Astrocyte of the spinal cord (primary cell): Measurements from ENCODE around the gene FRAS1.
A peak's percentile ranks its signal among the peaks of the same experiment; 100 is the strongest.
"Not testable (repeated sequence)": the region's sequence is repeated elsewhere in the genome, so short reads cannot be mapped to it uniquely, and the experiment has no call there.

Experiments used
- DNase-seq: peaks from one replicate; pipeline ENCODE4 v3.0.0; 2011; ENCODE audit warnings: low read depth, low spot score
- H3K4me3 ChIP-seq: 2 replicates; pipeline ENCODE4 v1.5.1; 2011; ENCODE audit warnings: low read depth, mild to moderate bottlenecking, low read length, moderate library complexity
- in situ Hi-C: cut with HindIII; loops from 2 replicates; pipeline ENCODE4 v1.10.0; 2017; ENCODE audit warnings: low sequenced_read_pairs
- TF ChIP-seq, protein P1 (sequence below): IDR thresholded peaks from 2 replicates; pipeline ENCODE4 v1.5.1; 2012; ENCODE audit warnings: low read depth, mild to moderate bottlenecking, low read length, inconsistent platforms

Gene FRAS1

DNA sequence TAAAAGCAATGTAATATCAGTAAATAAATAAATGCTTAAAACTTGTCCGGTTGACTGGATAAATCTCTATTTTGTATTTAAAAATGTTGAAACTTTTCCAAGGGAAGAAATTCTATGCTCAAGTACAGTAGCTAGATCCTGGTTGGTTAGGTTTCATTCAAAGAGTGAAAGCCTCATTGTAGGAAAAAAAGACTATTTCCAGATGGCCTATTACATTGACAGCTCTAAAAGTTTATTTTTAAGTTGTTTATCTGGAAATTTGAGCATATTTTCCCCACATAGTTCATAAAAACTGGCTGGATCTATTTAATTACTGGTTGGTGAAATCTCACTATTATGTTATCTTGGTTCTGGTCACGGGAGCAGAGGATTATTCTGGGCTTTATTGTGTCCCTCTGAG, 38.0 kb downstream of the FRAS1 start:
- in situ Hi-C loops, result no loop called here
- H3K4me3 ChIP-seq, result no peak overlapping the region
- TF ChIP-seq, protein P1, sequence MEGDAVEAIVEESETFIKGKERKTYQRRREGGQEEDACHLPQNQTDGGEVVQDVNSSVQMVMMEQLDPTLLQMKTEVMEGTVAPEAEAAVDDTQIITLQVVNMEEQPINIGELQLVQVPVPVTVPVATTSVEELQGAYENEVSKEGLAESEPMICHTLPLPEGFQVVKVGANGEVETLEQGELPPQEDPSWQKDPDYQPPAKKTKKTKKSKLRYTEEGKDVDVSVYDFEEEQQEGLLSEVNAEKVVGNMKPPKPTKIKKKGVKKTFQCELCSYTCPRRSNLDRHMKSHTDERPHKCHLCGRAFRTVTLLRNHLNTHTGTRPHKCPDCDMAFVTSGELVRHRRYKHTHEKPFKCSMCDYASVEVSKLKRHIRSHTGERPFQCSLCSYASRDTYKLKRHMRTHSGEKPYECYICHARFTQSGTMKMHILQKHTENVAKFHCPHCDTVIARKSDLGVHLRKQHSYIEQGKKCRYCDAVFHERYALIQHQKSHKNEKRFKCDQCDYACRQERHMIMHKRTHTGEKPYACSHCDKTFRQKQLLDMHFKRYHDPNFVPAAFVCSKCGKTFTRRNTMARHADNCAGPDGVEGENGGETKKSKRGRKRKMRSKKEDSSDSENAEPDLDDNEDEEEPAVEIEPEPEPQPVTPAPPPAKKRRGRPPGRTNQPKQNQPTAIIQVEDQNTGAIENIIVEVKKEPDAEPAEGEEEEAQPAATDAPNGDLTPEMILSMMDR, result no peak
- no peak for DNase-seq

DNA sequence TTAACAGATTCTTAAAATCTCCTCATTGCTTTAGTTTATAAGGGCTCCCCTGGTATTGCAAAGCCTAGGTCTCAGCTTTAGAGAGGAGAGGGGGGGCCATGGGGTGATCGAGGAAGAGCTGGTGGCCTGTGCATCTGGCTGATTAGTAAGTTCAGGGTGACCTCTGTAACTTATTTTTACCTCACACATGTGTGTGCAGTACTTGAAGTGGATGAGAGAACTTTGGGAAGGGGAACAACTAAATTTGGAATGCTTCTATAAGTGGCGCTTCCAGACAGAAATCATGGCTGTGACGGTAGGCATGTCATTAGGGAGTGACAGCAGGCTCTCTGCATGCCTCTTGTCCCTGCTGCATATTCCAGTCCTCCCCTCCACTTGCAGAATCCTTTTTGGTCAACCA, 41.9 kb downstream of the FRAS1 start:
- TF ChIP-seq, protein P1, result no peak
- no peak for DNase-seq
- in situ Hi-C loops, result no loop called here
- no peak overlapping the region for H3K4me3 ChIP-seq

DNA sequence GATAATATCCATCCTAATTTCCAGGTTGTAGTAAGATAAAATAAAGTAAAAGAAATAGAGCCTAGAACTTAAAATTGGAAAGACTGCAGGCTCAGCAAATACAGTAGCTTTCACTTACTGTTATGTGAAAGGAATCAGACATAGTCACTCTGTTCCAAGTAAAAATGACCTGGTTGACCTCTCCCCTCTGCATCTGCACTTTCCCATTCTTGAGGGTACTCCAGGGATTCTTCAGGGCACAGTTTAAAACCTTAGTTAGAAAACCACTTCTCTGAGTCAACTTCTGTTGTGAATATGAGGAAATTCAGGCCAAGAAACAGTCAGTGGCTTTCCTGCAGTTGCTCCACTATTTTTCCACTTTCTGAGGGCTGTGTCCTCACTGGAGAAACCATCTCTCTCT, 42.9 kb downstream of the FRAS1 start:
- DNase-seq, result peak; percentile 24
- H3K4me3 ChIP-seq, result no peak overlapping the region
- in situ Hi-C loops, result no loop called here
- TF ChIP-seq, protein P1, result no peak

GRCh38 chr4:78119698-78120097, 62.6 kb downstream of the FRAS1 start:
- no peak for DNase-seq
- H3K4me3 ChIP-seq, result no peak overlapping the region
- in situ Hi-C loops, result no loop called here
- TF ChIP-seq, protein P1, result no peak

- no peak overlapping the region for H3K4me3 ChIP-seq
- in situ Hi-C loops, result no loop called here
- DNase-seq, result no peak
- TF ChIP-seq, protein P1, result no peak
Measured at GRCh38 chr4:78120144-78120880, 63.2 kb downstream of the FRAS1 start.

DNA sequence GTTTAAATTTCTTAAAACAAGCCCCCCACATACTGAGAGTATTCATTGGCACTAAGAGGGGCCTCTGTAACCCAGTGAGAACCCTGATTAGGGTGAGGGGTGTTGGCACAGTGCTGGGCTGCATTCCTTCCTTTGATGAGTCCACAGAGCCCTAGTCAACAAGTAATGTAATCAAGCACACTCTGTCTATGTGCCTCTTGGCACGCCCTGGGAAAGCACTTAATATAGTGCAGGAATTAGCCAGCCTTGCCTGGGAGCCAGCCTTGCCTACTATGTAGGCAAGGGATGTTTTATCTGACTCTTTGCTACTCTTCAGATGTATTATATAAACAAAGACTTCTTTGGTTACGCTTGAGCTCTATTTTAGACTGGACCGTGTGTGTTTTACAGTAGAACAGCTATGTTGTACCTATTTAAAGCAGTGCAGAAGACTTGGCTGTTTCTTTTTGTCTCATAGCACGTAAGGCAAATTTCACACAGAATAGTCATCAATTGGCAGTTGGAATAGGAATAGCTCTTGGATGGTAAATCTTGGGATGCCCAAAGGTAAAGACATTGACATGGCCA, 64.3 kb downstream of the FRAS1 start:
- TF ChIP-seq, protein P1, result no peak
- no peak for DNase-seq
- in situ Hi-C loops, result no loop called here

GRCh38 chr4:78125834-78126331, 68.8 kb downstream of the FRAS1 start:
- DNase-seq, H3K4me3 ChIP-seq, in situ Hi-C loops: not testable (repeated sequence)

More for the DNA sequence above, 64.3 kb downstream of the FRAS1 start:
- H3K4me3 ChIP-seq, result no peak overlapping the region
